ENCODE results near the gene TEDC1.

DNA sequence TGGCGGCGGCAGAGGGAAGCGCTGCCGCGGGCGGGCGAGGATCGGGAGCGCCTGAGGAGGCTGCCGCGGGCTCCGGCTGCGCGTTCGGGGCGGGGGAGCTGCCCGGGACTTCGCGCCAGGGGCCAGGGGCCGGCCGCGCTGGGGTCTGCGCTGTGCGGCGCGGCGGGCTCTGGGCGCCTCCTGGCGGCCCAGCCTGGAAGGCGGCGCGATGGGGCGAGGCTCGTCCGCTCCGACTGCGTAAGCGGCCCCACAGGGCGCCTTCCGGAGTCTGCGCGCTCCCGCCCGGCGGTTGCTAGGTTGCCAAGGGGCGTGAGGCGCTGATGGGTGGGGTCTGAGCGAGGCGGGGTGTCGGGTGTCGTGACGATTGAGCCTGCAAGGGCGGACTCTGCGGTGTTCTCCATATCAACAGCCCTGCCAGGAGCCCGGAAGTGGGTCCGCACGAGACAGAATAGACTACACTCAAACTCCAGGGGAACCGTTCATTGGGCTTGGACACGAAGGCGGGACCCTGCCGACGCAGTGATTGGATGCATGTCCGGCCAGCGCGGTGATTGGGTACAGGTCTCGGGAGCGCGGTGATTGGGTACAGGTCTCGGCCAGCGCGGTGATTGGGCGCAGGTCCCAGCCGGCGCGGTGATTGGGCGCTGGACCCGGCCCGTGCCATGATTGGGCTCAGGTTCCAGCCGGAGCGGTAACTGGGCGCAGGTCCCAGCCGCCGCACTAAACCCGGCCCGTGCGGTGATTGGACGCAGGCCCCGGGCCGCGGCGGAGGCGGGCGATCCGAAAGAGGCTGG, at the start of gene TEDC1:
- TF ChIP-seq CTCF (IDR thresholded peaks at IDR 0.05): peak; percentile 59 to 99 (median 84)
- TF ChIP-seq POLR2A (IDR thresholded peaks at IDR 0.05): peak; percentile 58 to 91 (median 64)

Data from body of pancreas (tissue), 4 donors.